GM12878 (cell line): ENCODE measurements around the gene GHRL. TPM values are rescaled to one million over a fixed set of nuclear protein-coding genes. Genes with fewer than 3 reads are reported as not detected.

ENCODE experiments used
- ATAC-seq: fragments of 200-7000 bp; cut with Tn5 transposase; 3 replicates; pipeline ENCODE4 v1.9.1; 2020; ENCODE audit warnings: mild to moderate bottlenecking, moderate library complexity
- BruUV-seq: library from RNA; stranded (reverse); fragments of 400-500 nt; replicated peaks from 2 replicates; lab custom pipeline; 2021; lab: Mats Ljungman, UMichigan
- CTCF ChIA-PET: fragments of 300-600 bp; sonication (Branson Sonifier 250); formaldehyde crosslinking; extraction: SDS; loops from one replicate; lab custom pipeline; 2021; ENCODE audit warnings: inconsistent platforms; lab: Yijun Ruan, JAX
- POLR2A ChIA-PET: fragments of 350-600 bp; formaldehyde crosslinking; extraction: SDS; loops from one replicate; lab custom pipeline; 2021; ENCODE audit warnings: inconsistent platforms; lab: Charles Lee
- RAD21 ChIA-PET: fragments of 300-600 bp; sonication (Branson Sonifier 250); formaldehyde crosslinking; loops from one replicate; lab custom pipeline; 2023; ENCODE audit warnings: antibody characterized with exemption; ENCODE audit not compliant: unreplicated experiment; lab: Charles Lee
- SMC1A ChIA-PET: fragments of 300-600 bp; sonication (Branson Sonifier 250); formaldehyde crosslinking; loops from one replicate; lab custom pipeline; 2023; ENCODE audit not compliant: unreplicated experiment, uncharacterized antibody; lab: Charles Lee
- DNase-seq: peaks from one replicate; pipeline ENCODE4 v3.0.0-alpha.2; 2011; ENCODE audit warnings: low read depth, low spot score
- FAIRE-seq: peaks from 3 replicates; lab custom pipeline; 2011; peaks lifted over from hg19 to GRCh38; lab: Jason Lieb, UNC
- H2AFZ ChIP-seq: 2 replicates; pipeline ENCODE4 v1.6.0; 2011; ENCODE audit warnings: low read depth, low read length, control low read depth; ENCODE audit not compliant: control insufficient read depth
- H3K27ac ChIP-seq: 2 replicates; pipeline ENCODE4 v1.5.1; 2011; ENCODE audit warnings: control low read depth; ENCODE audit not compliant: control insufficient read depth, insufficient read depth
- H3K27me3 ChIP-seq, 2 experiments: replicated peaks in 1 of 2; 2 replicates each; pipeline versions ENCODE4 v1.6.0 to v1.6.1; 2011; ENCODE audit warnings: low read length in 1 of 2; ENCODE audit not compliant: control insufficient read depth in 2 of 2, insufficient read depth in 2 of 2
- H3K36me3 ChIP-seq, 2 experiments: 2 replicates each; pipeline ENCODE4 v1.5.1; 2011; ENCODE audit warnings: low read length in 1 of 2; ENCODE audit not compliant: control insufficient read depth in 2 of 2, insufficient read depth in 2 of 2
- H3K4me1 ChIP-seq: 2 replicates; pipeline ENCODE4 v1.6.1; 2011; ENCODE audit warnings: mild to moderate bottlenecking, low read length, moderate library complexity, mixed read lengths; ENCODE audit not compliant: control insufficient read depth, insufficient read depth
- H3K4me2 ChIP-seq: 2 replicates; pipeline ENCODE4 v1.6.0; 2011; ENCODE audit warnings: control low read depth; ENCODE audit not compliant: control insufficient read depth, insufficient read depth
- H3K4me3 ChIP-seq: fragments of 200-600 bp; sonication (generic); 2 replicates; pipeline ENCODE4 v1.5.1; 2016
- H3K79me2 ChIP-seq: 2 replicates; pipeline ENCODE4 v1.6.0; 2011; ENCODE audit warnings: low read length; ENCODE audit not compliant: control insufficient read depth, insufficient read depth
- H3K9ac ChIP-seq: 2 replicates; pipeline ENCODE4 v1.8.0; 2011; ENCODE audit warnings: low read length, control low read depth, mixed read lengths; ENCODE audit not compliant: control insufficient read depth, insufficient read depth
- H3K9me3 ChIP-seq: replicated peaks from 3 replicates; pipeline ENCODE4 v1.5.1; 2011; ENCODE audit warnings: mild to moderate bottlenecking, low read length; ENCODE audit not compliant: control insufficient read depth, insufficient read depth
- H4K20me1 ChIP-seq: 2 replicates; pipeline ENCODE4 v1.6.0; 2011; ENCODE audit not compliant: control insufficient read depth, insufficient read depth
- CHD4 ChIP-seq: fragments of 200-600 bp; sonication (generic); IDR thresholded peaks from 2 replicates; pipeline ENCODE4 v1.6.1; 2016; ENCODE audit warnings: mild to moderate bottlenecking
- EZH2 ChIP-seq: IDR thresholded peaks from 2 replicates; pipeline ENCODE4 v1.6.1; 2012; ENCODE audit warnings: low read depth, mild to moderate bottlenecking, control low read depth, inconsistent platforms, low read length, borderline replicate concordance; ENCODE audit not compliant: control insufficient read depth
- HCFC1 ChIP-seq: fragments of 150-350 bp; IDR thresholded peaks from 2 replicates; pipeline ENCODE4 v1.6.1; 2014; ENCODE audit warnings: low read length
- JUND ChIP-seq: IDR thresholded peaks from 2 replicates; pipeline ENCODE4 v1.6.1; 2012; ENCODE audit warnings: low read depth, mild to moderate bottlenecking, low read length, improper control_type of control experiment, moderate library complexity
- MEF2B ChIP-seq: fragments of 450-650 bp; IDR thresholded peaks from 2 replicates; pipeline ENCODE4 v1.6.1; 2018; ENCODE audit warnings: mild to moderate bottlenecking, moderate library complexity; ENCODE audit not compliant: partially characterized antibody, poor library complexity, severe bottlenecking
- SMAD1 ChIP-seq: fragments of 450-650 bp; IDR thresholded peaks from 2 replicates; pipeline ENCODE4 v1.6.1; 2018; ENCODE audit warnings: mild to moderate bottlenecking, low read depth; ENCODE audit not compliant: partially characterized antibody
- SREBF2 ChIP-seq: IDR thresholded peaks from 2 replicates; pipeline ENCODE4 v1.6.1; 2012; ENCODE audit warnings: mild to moderate bottlenecking, low read length
- SUZ12 ChIP-seq: fragments of 200-600 bp; sonication (generic); IDR thresholded peaks from one replicate; pipeline ENCODE4 v1.6.1; 2018; ENCODE audit warnings: antibody characterized with exemption, mild to moderate bottlenecking; ENCODE audit not compliant: unreplicated experiment
- ZBED1 ChIP-seq: IDR thresholded peaks from 2 replicates; pipeline ENCODE4 v1.6.1; 2016; ENCODE audit warnings: borderline replicate concordance
- WGBS: methylation state at CpG from one replicate; pipeline ENCODE4 v1.1.6; 2016; ENCODE audit warnings: low lambda C conversion rate; ENCODE audit not compliant: insufficient replicate concordance, insufficient coverage; ENCODE audit errors: missing lambda C conversion rate; 5-methylcytosine and 5-hydroxymethylcytosine counted together
- in situ Hi-C: fragments of 300-500 bp; cut with MboI; formaldehyde crosslinking; loops from 9 replicates; pipeline ENCODE4 v1.14.3; 2018; ENCODE audit warnings: mixed read lengths
- intact Hi-C: fragments of 100-400 bp; cut with micrococcal nuclease; formaldehyde crosslinking; loops from one replicate; pipeline ENCODE4 v1.14.2; 2022; ENCODE audit not compliant: unreplicated experiment
- polyA plus RNA-seq, 11 experiments: library from polyadenylated mRNA; depleted of rRNA in 4 of 11; unstranded in 6 of 11; stranded (reverse) in 5 of 11; fragments of >200 nt; fragmentation: Nextera tagmentation in 4 of 11; fragmentation: Illumina TruSeq in 1 of 11; extraction: Ambion mirVana in 4 of 11; extraction: Trizol in 1 of 11; gene quantifications; 1 replicate in 1 of 11; 2 replicates in 10 of 11; pipeline versions ENCODE4 v1.2.1 to v1.2.3, GENCODE V29; 2011 to 2016; ENCODE audit warnings: inconsistent platforms in 2 of 11, missing spikeins in 2 of 11, low read depth in 1 of 11
- total RNA-seq, 4 experiments: library from RNA; depleted of rRNA in 3 of 4; stranded (reverse); fragments of >200 nt in 3 of 4; fragmentation: Illumina TruSeq in 1 of 4; extraction: Trizol in 1 of 4; gene quantifications; 2 replicates each; pipeline versions ENCODE4 v1.2.1 to v1.2.3, GENCODE V29; 2013 to 2021
- TF ChIP-seq, protein P1 (sequence below): fragments of 450-650 bp; IDR thresholded peaks from 2 replicates; pipeline ENCODE4 v1.6.1; 2017; ENCODE audit warnings: mild to moderate bottlenecking
- TF ChIP-seq, protein P2 (sequence below): IDR thresholded peaks from 2 replicates; pipeline ENCODE4 v1.6.1; 2012; ENCODE audit warnings: mild to moderate bottlenecking, low read depth, low read length

The GHRL gene
- total and polyA plus RNA-seq, 10 of the 15 experiments (the other 5 are each of a cell fraction or from before 2014, with no cell fraction given), result 0.35 to 2.2 (median 0.88) TPM

DNA sequence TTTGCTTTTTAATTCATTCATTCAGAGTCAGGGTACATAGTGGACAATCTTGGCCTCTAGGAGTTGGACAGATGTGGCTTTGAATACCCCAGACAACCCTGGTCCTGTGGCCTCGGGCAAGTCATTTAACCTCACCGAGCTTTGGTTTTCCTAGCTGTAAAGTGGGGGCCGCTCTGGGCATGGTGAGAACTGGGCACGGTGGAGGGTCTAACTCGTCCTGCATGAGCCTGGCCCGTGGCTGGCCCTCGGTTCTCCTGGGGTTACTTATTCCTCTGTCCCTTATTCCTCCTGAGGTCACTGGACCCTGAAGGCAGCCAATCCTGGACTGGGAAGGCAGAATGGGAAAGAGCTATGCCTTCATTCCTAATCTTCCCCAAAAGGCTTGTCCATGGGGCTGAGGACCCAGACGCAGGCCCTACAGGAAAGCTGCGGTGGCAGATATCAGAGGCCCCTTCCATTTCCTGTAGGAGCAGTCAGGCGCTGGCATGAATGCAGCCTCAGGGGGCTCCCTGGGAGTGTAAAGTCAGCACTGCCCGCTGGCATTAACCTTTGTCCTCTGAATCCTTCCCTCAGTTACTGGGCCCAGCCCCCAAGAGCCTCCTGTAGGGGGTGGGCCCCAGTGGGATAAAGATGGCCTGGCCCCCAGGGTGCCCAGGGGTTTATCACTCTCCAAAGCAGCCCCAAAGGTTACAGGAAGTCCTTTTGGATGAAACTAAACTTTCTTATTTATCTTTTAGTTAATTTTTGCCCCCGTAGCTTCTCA lies 46.0 kb upstream of the GHRL start:
- ChIA-PET RAD21 (no interaction called here), CTCF (interaction anchor here (1.3 to 1.7 kb wide), 2 partner anchors 23 to 401 kb away, joined by 3 to 4 read pairs; no protein-coding TSS in a partner anchor), POLR2A (no interaction called here), SMC1A (no interaction called here)
- in situ Hi-C loops, result no loop called here
- no peak for FAIRE-seq
- 14% methylated on average over 11 of the region's 12 CpGs for WGBS
- DNase-seq, result no peak
- Histone ChIP-seq H3K36me3 (no peaks in the 10 kb centered on the region), H2AFZ (no peak overlapping the region), H3K9ac (no peak overlapping the region), H3K4me2 (no peak overlapping the region), H3K27me3 (no peaks in the 10 kb centered on the region; a peak in 1 of 4 replicates), H3K79me2 (no peaks in the 10 kb centered on the region), H3K4me1 (no peaks in the 10 kb centered on the region), H3K4me3 (no peak overlapping the region), H4K20me1 (no peaks in the 10 kb centered on the region), H3K27ac (no peak overlapping the region), H3K9me3 (no peaks in the 10 kb centered on the region)
- intact Hi-C loops, result no loop called here
- ATAC-seq, result no peak
- no TSS peak for BruUV-seq
- TF ChIP-seq SMAD1 (no peak), EZH2 (no peak), HCFC1 (no peak), ZBED1 (no peak)

DNA sequence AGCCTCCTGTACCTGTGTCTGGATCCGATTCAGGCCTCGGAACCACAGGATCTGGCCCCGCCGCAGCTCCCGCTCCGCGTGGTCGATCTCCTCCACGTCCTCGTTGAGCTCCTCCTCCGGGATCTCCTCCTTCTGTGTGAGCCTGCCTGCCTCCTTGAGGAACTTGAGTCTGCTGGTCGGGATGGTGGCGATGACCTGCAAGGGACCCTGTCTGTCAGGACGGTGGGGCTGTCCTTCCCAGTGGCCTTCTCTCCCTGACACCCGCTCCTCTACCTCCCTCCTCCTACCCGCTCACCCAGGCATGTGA lies 45.4 kb upstream of the GHRL start:
- FAIRE-seq (no peak), ATAC-seq (no peak), DNase-seq (no peak)
- Histone ChIP-seq H4K20me1 (no peaks in the 10 kb centered on the region), H2AFZ (no peak overlapping the region), H3K9me3 (no peaks in the 10 kb centered on the region), H3K79me2 (no peaks in the 10 kb centered on the region), H3K4me1 (peaks cover 4% of the 10 kb centered on the region; the same call in 1 of the 2 replicates), H3K36me3 (no peaks in the 10 kb centered on the region), H3K9ac (no peak overlapping the region), H3K4me3 (no peak overlapping the region), H3K4me2 (no peak overlapping the region), H3K27ac (no peak overlapping the region), H3K27me3 (no peaks in the 10 kb centered on the region; a peak in 1 of 4 replicates)
- in situ Hi-C loops, result no loop called here
- ChIA-PET POLR2A (no interaction called here), RAD21 (no interaction called here), CTCF (interaction anchor here (1.7 kb wide), 1 partner anchor 402 kb away, joined by 3 read pairs; no protein-coding TSS in a partner anchor), SMC1A (no interaction called here)
- TF ChIP-seq, protein P1, sequence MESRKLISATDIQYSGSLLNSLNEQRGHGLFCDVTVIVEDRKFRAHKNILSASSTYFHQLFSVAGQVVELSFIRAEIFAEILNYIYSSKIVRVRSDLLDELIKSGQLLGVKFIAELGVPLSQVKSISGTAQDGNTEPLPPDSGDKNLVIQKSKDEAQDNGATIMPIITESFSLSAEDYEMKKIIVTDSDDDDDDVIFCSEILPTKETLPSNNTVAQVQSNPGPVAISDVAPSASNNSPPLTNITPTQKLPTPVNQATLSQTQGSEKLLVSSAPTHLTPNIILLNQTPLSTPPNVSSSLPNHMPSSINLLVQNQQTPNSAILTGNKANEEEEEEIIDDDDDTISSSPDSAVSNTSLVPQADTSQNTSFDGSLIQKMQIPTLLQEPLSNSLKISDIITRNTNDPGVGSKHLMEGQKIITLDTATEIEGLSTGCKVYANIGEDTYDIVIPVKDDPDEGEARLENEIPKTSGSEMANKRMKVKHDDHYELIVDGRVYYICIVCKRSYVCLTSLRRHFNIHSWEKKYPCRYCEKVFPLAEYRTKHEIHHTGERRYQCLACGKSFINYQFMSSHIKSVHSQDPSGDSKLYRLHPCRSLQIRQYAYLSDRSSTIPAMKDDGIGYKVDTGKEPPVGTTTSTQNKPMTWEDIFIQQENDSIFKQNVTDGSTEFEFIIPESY, result no peak
- TF ChIP-seq SREBF2 (no peak), JUND (no peak), CHD4 (no peak), SUZ12 (no peak), MEF2B (no peak)
- TF ChIP-seq, protein P2, sequence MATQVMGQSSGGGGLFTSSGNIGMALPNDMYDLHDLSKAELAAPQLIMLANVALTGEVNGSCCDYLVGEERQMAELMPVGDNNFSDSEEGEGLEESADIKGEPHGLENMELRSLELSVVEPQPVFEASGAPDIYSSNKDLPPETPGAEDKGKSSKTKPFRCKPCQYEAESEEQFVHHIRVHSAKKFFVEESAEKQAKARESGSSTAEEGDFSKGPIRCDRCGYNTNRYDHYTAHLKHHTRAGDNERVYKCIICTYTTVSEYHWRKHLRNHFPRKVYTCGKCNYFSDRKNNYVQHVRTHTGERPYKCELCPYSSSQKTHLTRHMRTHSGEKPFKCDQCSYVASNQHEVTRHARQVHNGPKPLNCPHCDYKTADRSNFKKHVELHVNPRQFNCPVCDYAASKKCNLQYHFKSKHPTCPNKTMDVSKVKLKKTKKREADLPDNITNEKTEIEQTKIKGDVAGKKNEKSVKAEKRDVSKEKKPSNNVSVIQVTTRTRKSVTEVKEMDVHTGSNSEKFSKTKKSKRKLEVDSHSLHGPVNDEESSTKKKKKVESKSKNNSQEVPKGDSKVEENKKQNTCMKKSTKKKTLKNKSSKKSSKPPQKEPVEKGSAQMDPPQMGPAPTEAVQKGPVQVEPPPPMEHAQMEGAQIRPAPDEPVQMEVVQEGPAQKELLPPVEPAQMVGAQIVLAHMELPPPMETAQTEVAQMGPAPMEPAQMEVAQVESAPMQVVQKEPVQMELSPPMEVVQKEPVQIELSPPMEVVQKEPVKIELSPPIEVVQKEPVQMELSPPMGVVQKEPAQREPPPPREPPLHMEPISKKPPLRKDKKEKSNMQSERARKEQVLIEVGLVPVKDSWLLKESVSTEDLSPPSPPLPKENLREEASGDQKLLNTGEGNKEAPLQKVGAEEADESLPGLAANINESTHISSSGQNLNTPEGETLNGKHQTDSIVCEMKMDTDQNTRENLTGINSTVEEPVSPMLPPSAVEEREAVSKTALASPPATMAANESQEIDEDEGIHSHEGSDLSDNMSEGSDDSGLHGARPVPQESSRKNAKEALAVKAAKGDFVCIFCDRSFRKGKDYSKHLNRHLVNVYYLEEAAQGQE, result no peak
- no TSS peak for BruUV-seq
- intact Hi-C loops, result no loop called here
- WGBS, result 66% methylated on average over 16 of the region's 16 CpGs
